ENCODE data around the gene UPF2.

- TF ChIP-seq, protein P1, sequence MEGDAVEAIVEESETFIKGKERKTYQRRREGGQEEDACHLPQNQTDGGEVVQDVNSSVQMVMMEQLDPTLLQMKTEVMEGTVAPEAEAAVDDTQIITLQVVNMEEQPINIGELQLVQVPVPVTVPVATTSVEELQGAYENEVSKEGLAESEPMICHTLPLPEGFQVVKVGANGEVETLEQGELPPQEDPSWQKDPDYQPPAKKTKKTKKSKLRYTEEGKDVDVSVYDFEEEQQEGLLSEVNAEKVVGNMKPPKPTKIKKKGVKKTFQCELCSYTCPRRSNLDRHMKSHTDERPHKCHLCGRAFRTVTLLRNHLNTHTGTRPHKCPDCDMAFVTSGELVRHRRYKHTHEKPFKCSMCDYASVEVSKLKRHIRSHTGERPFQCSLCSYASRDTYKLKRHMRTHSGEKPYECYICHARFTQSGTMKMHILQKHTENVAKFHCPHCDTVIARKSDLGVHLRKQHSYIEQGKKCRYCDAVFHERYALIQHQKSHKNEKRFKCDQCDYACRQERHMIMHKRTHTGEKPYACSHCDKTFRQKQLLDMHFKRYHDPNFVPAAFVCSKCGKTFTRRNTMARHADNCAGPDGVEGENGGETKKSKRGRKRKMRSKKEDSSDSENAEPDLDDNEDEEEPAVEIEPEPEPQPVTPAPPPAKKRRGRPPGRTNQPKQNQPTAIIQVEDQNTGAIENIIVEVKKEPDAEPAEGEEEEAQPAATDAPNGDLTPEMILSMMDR (IDR thresholded peaks at IDR 0.05; ENCODE audit: borderline replicate concordance, extremely low read depth, low read length, poor library complexity, severe bottlenecking) = no peak
- TF ChIP-seq EZH2 (IDR thresholded peaks at IDR 0.05; ENCODE audit: borderline replicate concordance, low read depth, low read length, severe bottlenecking) = no peak
These were observed 22.0 kb downstream of the UPF2 start for GRCh38 chr10:12020574-12020973.

All from DND-41 (cell line).